Panc1 (cell line): Measurements from ENCODE around the gene PSMB11.

Experiments used
- CTCF ChIP-seq: fragments of 450-650 bp; IDR thresholded peaks from 2 replicates; pipeline ENCODE4 v1.5.1; 2017; ENCODE audit warnings: mild to moderate bottlenecking
- POLR2AphosphoS5 ChIP-seq: IDR thresholded peaks from 2 replicates; pipeline ENCODE4 v1.6.1; 2012; ENCODE audit warnings: mild to moderate bottlenecking, low read depth, low read length, moderate library complexity
- REST ChIP-seq, 2 experiments: IDR thresholded peaks; 2 replicates each; pipeline ENCODE4 v1.6.1; 2011 to 2012; ENCODE audit warnings: low read depth in 2 of 2, control low read depth in 1 of 2, low read length in 1 of 2, mild to moderate bottlenecking in 1 of 2, moderate library complexity in 1 of 2; ENCODE audit not compliant: insufficient read depth in 1 of 2

GRCh38 chr14:23005451-23006187, 36.4 kb upstream of the PSMB11 start:
- TF ChIP-seq CTCF (no peak), POLR2AphosphoS5 (no peak), REST (IDR thresholded peaks at IDR 0.05; ENCODE audit: insufficient read depth in 1 of 2, low read depth in 2 of 2, low read length in 1 of 2) (no peak)
